ENCODE data around the gene CIZ1. TPM values are rescaled to one million over a fixed set of nuclear protein-coding genes. Genes with fewer than 3 reads are reported as not detected.

CIZ1 gene
- total RNA-seq, 1 experiment from 2014 or later, result 111 TPM

GRCh38 chr9:128169925-128170324 is 21.4 kb downstream of the CIZ1 start:
- intact Hi-C loops (cut with micrococcal nuclease; ENCODE audit: unreplicated experiment) (no loop called here), in situ Hi-C loops (cut with HindIII; ENCODE audit: low pct_unique_long_range_greater_than_20kb, low sequenced_read_pairs) (no loop called here)
- H3K27me3 ChIP-seq (ENCODE audit: control insufficient read depth, insufficient read depth, low read length), result no peaks in the 10 kb centered on the region
- no peak overlapping the region for H3K4me3 ChIP-seq (ENCODE audit: low read depth in 2 of 2, low read length in 2 of 2)
- TF ChIP-seq TCF7L2 (IDR thresholded peaks at IDR 0.05; ENCODE audit: low read depth, low read length), result no peak
- TF ChIP-seq, protein P1, sequence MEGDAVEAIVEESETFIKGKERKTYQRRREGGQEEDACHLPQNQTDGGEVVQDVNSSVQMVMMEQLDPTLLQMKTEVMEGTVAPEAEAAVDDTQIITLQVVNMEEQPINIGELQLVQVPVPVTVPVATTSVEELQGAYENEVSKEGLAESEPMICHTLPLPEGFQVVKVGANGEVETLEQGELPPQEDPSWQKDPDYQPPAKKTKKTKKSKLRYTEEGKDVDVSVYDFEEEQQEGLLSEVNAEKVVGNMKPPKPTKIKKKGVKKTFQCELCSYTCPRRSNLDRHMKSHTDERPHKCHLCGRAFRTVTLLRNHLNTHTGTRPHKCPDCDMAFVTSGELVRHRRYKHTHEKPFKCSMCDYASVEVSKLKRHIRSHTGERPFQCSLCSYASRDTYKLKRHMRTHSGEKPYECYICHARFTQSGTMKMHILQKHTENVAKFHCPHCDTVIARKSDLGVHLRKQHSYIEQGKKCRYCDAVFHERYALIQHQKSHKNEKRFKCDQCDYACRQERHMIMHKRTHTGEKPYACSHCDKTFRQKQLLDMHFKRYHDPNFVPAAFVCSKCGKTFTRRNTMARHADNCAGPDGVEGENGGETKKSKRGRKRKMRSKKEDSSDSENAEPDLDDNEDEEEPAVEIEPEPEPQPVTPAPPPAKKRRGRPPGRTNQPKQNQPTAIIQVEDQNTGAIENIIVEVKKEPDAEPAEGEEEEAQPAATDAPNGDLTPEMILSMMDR (IDR thresholded peaks at IDR 0.05), result no peak
- TF ChIP-seq POLR2AphosphoS5 (IDR thresholded peaks at IDR 0.05; ENCODE audit: low read depth, low read length), result no peak
- TF ChIP-seq SIN3A (IDR thresholded peaks at IDR 0.05; ENCODE audit: borderline replicate concordance, insufficient read depth, low read depth, low read length), result no peak
- TF ChIP-seq, protein P2, sequence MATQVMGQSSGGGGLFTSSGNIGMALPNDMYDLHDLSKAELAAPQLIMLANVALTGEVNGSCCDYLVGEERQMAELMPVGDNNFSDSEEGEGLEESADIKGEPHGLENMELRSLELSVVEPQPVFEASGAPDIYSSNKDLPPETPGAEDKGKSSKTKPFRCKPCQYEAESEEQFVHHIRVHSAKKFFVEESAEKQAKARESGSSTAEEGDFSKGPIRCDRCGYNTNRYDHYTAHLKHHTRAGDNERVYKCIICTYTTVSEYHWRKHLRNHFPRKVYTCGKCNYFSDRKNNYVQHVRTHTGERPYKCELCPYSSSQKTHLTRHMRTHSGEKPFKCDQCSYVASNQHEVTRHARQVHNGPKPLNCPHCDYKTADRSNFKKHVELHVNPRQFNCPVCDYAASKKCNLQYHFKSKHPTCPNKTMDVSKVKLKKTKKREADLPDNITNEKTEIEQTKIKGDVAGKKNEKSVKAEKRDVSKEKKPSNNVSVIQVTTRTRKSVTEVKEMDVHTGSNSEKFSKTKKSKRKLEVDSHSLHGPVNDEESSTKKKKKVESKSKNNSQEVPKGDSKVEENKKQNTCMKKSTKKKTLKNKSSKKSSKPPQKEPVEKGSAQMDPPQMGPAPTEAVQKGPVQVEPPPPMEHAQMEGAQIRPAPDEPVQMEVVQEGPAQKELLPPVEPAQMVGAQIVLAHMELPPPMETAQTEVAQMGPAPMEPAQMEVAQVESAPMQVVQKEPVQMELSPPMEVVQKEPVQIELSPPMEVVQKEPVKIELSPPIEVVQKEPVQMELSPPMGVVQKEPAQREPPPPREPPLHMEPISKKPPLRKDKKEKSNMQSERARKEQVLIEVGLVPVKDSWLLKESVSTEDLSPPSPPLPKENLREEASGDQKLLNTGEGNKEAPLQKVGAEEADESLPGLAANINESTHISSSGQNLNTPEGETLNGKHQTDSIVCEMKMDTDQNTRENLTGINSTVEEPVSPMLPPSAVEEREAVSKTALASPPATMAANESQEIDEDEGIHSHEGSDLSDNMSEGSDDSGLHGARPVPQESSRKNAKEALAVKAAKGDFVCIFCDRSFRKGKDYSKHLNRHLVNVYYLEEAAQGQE (IDR thresholded peaks at IDR 0.05; ENCODE audit: insufficient read depth in 1 of 2, low read depth in 2 of 2, low read length in 1 of 2), result no peak
- H3K4me1 ChIP-seq (ENCODE audit: control insufficient read depth, insufficient read depth, low read length), result no peaks in the 10 kb centered on the region
- ChIA-PET POLR2A (no interaction called here), CTCF (no interaction called here)
- H3K27ac ChIP-seq (ENCODE audit: low read length), result no peak overlapping the region
- no peaks in the 10 kb centered on the region for H3K36me3 ChIP-seq (ENCODE audit: control insufficient read depth, insufficient read depth, low read length)
- DNase-seq (ENCODE audit: low read depth, low spot score), result no peak
- no TSS peak for BruUV-seq (replicated peaks)
- ATAC-seq, result no peak
- no peaks in the 10 kb centered on the region for H3K9me3 ChIP-seq (ENCODE audit: control insufficient read depth, insufficient read depth, low read depth, low read length)

DNA sequence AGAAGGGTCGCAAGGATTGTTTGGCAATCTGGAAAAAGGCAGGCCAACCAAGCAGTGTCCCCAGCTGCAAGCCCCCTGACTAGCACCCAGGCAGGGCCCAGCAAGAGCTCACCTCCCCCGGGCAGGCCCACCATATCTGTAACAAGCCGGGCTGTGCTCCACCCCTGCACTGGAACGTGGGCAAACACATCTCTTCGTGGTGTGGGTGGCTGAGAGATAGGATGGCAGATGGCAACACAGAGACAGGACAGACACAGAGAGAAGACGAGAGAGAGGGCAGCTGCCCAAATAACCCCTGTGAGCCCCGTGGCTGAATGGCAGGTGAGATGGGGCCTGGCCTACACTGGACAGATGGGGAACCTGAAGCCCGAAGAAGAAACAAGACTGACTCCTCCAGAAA is 21.9 kb downstream of the CIZ1 start:
- H3K4me1 ChIP-seq (ENCODE audit: control insufficient read depth, insufficient read depth, low read length), result no peaks in the 10 kb centered on the region
- no peak overlapping the region for H3K4me3 ChIP-seq (ENCODE audit: low read depth in 2 of 2, low read length in 2 of 2)
- BruUV-seq (replicated peaks), result no TSS peak
- no peaks in the 10 kb centered on the region for H3K36me3 ChIP-seq (ENCODE audit: control insufficient read depth, insufficient read depth, low read length)
- POLR2A ChIA-PET, result no interaction called here
- CTCF ChIA-PET, result no interaction called here
- DNase-seq (ENCODE audit: low read depth, low spot score), result no peak
- no peak overlapping the region for H3K27ac ChIP-seq (ENCODE audit: low read length)
- intact Hi-C loops (cut with micrococcal nuclease; ENCODE audit: unreplicated experiment), result no loop called here
- in situ Hi-C loops (cut with HindIII; ENCODE audit: low pct_unique_long_range_greater_than_20kb, low sequenced_read_pairs), result no loop called here
- no peaks in the 10 kb centered on the region for H3K9me3 ChIP-seq (ENCODE audit: control insufficient read depth, insufficient read depth, low read depth, low read length)
- no peaks in the 10 kb centered on the region for H3K27me3 ChIP-seq (ENCODE audit: control insufficient read depth, insufficient read depth, low read length)
- ATAC-seq, result no peak
- no peak for TF ChIP-seq POLR2AphosphoS5 (IDR thresholded peaks at IDR 0.05; ENCODE audit: low read depth, low read length)
- TF ChIP-seq, protein P1 (IDR thresholded peaks at IDR 0.05), result no peak
